NCI-H2107 treated with DMSO at 0.1 percent for 48 hours (cell line): ENCODE results near the gene AHDC1.
A peak's percentile ranks its signal among the peaks of the same experiment; 100 is the strongest.
"Not testable (repeated sequence)": the region's sequence is repeated elsewhere in the genome, so short reads cannot be mapped to it uniquely, and the experiment has no call there.

Experiments used
- DNase-seq: peaks from one replicate; lab custom pipeline; 2025; ENCODE audit not compliant: unreplicated experiment; lab: John Stamatoyannopoulos, UW

The AHDC1 gene

GRCh38 chr1:27519331-27520258 is 84.3 kb downstream of the AHDC1 start:
- DNase-seq: peak; percentile 25

GRCh38 chr1:27518808-27519207 is 85.1 kb downstream of the AHDC1 start:
- no peak for DNase-seq

GRCh38 chr1:27517907-27518718 is 85.8 kb downstream of the AHDC1 start:
- DNase-seq: no peak

GRCh38 chr1:27517301-27517700 is 86.6 kb downstream of the AHDC1 start:
- no peak for DNase-seq

DNA sequence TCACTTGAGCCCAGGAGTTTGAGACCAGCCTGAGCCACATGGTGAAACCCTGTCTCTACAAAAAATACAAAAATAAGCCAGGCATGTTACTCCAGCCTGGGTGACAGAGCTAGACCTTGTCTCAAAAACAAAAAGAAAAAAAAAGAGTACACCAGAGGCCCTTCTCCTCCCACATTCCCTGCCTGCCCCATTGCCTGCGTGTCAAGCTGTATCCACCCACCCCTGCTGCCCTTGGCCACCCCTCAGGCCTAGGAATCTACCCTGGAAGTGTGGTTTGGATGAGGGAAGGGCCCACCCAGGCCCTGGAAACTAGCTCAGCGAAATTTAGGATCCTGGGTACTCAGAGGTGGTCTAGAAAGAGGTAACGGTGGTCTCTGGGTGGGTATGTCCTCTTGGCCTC is 88.3 kb downstream of the AHDC1 start:
- no peak for DNase-seq

- no peak for DNase-seq
These were observed 90.0 kb downstream of the AHDC1 start for GRCh38 chr1:27513958-27514357.

- DNase-seq: no peak
These were observed 90.4 kb downstream of the AHDC1 start for GRCh38 chr1:27513528-27513927.

DNA sequence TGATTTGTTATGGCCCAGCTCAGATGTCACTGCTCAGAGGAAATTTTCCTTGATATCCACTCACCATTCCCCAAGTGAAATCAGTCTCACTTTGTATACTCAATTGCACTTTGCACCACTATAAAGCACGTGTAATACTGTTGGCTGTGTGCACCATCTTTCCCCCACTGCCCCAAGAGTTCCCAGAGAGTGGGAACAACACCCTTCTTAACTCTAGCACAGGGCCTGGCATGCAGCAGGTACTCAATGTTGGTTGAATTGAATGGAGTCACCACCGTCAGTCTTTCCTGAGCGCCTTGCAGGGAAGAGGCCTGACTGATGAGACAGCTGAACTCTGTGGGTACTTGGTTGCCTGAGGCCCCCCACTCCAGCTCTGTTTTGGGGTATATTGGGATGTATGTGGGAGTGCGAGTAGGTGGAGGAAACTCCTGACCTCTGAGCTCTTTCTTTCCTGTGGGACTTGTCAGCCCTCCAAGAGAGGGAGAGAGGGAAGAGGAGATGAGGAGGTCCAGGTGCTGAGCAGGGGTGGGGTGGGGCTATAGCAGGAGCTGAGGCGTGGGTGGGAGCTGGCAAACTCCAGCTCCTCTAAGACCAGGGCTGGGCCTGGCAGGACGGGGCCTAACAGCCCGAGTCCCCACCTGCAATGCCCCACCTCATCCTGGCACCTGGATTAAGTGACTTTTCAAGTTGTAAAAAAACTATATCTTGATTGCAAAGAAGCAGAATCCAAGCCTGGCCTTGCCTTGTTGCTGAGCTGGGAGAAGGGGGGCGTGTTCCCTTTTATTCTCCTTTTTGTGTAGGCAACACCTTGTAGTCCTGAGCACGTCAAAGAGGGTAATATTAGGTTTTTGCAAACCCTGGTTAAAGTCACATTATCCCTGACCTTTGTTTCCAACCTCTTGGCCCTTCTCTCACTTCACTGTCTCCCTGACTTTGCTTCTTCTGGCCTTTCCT is 94.5 kb downstream of the AHDC1 start:
- DNase-seq: no peak

DNA sequence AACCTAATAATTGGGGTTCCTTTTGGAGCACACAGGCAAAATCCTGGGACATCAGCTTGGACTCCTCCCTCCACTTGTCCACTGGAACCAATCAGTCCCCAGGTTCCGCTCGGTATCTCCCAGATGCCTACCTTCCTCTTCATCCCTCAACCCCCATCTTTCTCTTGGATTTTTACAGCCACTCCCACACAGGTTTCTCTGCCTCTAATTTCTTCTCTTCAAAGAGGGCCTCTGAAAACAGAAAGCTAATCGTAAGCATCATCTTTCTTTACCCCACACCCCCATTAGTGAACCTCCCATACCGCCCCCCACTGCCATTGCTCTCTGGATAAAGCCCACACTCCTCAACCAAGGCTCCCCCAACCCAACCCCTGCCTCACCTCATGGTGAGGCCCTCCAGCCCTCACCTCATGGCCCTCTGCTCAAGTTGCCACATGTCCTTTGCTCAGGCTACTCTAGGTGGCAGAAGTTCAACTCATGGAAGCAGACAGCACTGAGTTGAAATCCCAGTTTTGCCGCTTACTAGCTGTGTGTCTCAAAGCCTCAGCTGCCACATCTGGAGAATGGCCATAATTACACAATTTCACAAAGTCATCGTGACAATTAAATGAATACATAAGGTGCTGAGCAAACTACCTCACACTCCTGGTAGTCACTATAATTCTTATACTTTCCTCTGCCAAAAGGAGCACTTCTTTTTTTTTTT is 95.8 kb downstream of the AHDC1 start:
- DNase-seq: no peak

DNA sequence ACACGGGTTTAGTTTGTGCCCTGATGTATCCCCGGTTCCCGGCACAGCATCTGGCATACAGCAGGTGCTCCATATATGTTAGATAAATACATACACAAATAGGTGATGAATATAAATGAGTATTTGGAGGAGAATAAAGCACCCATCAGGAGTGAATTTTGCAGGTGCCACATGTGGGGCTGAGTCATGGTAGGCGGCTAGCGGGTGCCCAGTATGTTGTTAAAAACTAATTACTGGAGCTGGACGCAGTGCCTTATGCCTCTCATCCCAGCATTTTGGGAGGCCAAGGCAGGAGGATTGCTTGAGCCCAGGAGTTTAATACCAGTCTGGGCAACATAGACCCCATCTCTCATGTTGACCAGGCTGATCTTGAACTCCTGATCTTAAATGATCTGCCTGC is 97.2 kb downstream of the AHDC1 start:
- DNase-seq: no peak

- DNase-seq: no peak
These were observed 98.6 kb downstream of the AHDC1 start for GRCh38 chr1:27505420-27505680.

GRCh38 chr1:27504588-27505419 is 99.1 kb downstream of the AHDC1 start:
- no peak for DNase-seq

DNA sequence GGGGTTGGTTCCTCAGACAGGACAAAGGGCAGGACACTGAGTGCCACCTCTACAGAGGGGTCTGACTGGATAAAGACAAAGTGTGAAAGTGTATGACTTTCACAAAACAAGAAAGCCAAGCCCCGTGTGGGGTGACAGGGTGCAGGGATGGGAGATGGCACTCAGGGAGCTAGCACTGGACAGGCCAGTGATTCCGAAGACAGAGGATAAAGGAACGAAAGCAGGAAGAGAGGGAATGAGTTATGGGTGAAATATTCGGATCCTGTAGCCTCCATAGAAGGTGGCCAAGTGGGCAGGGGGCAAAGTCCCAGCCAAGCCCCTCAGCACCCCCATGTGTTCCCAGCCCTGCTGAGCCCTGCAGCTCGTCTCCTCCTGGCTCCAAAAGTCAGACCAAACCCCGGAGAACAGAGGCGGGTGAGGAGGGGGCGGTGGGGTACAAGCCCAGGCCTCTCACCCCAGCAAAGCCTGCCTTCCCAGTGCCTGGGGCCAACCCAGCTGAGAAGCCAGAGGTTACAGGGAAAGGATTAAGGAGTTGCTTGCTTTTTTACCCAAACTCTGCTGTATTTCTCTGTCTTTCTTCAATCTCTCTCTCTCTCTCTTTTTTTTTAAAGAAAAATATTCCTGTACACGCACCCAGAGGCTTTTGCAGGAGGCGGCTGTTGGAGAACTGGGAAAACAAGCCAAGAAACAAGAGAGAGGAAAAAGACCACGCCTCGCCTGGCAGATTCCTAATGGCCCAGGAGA is 99.9 kb downstream of the AHDC1 start:
- no peak for DNase-seq

DNA sequence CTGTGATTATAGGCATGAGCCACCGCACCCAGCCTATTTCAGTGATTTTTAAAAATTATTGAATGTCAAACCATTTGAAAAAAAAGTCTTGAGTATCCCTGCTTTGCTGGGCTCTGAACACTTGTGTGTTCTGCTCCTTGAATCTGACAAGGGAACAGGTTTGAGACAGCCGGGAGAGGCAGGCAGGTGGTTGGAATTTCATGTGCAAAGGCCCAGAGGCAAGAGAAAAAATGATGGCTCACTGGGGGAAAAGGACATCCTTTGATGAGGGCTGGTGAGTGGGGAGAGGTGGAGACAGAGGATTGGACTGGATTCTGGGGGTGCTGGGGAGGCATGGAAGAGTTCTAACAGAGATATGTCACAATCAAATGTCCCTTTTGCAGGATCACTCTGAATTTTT is 100.9 kb downstream of the AHDC1 start:
- no peak for DNase-seq

- DNase-seq: not testable (repeated sequence)
These were observed 102.8 kb downstream of the AHDC1 start for GRCh38 chr1:27501159-27501558.

- no peak for DNase-seq
These were observed 104.8 kb downstream of the AHDC1 start for GRCh38 chr1:27499142-27499541.

GRCh38 chr1:27496604-27497155 is 107.3 kb downstream of the AHDC1 start:
- DNase-seq: peak; percentile 72

DNA sequence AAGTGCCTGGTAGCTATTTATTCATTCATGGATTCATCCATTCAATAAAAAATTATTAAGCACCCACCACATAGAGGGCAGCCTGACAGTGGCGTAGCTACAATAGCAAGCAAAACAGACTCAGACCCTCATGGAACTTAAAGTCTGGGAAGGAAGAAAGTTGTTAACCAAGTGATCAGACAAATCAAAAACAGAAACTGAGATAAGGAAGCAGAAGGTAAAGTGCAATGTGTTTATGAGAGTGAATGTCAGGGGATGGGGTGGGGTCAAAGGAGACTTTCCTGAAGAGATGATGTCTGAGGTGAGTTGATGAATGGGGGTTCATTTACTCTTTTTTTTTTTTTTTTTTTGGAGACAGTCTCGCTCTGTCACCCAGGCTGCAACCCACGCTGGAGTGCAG is 111.1 kb downstream of the AHDC1 start:
- DNase-seq: no peak
